HUES6 (cell line): ENCODE results near the gene EMP2.

Experiments
- H3K27ac ChIP-seq: 2 replicates; pipeline ENCODE4 v1.7.0; 2013; ENCODE audit warnings: low read depth, mild to moderate bottlenecking, low read length, inconsistent platforms
- H3K27me3 ChIP-seq: 2 replicates; pipeline ENCODE4 v1.6.1; 2013; ENCODE audit warnings: low read length; ENCODE audit not compliant: control insufficient read depth, insufficient read depth
- H3K36me3 ChIP-seq: 2 replicates; pipeline ENCODE4 v1.6.1; 2013; ENCODE audit warnings: low read length; ENCODE audit not compliant: control insufficient read depth, insufficient read depth
- H3K4me1 ChIP-seq: 2 replicates; pipeline ENCODE4 v1.6.1; 2013; ENCODE audit warnings: low read length; ENCODE audit not compliant: control insufficient read depth, insufficient read depth
- H3K4me3 ChIP-seq: 2 replicates; pipeline ENCODE4 v1.5.1; 2013; ENCODE audit warnings: low read depth, low read length
- H3K9ac ChIP-seq: one replicate; pipeline ENCODE4 v1.6.1; 2013; ENCODE audit warnings: mild to moderate bottlenecking, low read length
- H3K9me3 ChIP-seq: 2 replicates; pipeline ENCODE4 v1.6.1; 2013; ENCODE audit warnings: low read depth, low read length; ENCODE audit not compliant: control insufficient read depth, insufficient read depth

EMP2 gene

DNA sequence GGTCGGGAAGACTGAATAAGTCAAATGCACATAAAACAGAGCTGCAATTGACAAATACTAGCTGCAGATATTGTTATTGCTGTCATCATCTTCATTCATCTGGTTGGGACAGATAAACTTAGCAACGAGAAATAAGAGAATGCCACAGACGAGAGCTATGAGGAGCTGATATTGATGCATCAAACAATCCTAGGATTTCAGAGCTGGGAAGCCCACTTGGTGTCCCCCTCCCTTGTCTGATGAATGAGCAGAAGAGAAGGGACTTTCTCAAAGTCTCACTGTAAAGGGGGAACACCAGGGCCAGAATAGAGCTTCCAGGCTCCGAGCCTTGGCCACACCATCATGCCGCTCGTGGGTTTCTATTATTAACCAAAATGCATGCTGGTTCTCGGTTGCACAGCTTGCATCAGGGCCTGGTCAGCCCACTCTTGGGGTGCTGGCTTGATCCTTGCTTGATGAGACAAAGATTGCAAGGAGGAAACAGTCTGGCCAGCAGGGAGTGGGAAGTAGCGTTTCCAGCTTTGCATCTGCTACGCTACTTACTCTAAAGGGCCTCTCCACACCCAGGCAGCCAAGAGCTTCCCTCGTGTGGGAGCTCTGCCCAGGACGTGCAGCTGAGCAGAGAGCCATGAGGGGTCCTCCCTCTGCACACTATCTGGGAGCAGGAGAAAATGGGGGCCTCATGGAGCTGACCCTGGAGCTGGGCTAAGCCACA lies 28.4 kb upstream of the EMP2 start:
- H3K4me1 ChIP-seq = peaks cover 12% of the 10 kb centered on the region; the same call in 1 of the 2 replicates
- H3K4me3 ChIP-seq = no peak overlapping the region
- 0 out of 2 replicates have a peak, but pooled peaks cover 4% of the 10 kb centered on the region for H3K9me3 ChIP-seq
- no peak overlapping the region for H3K9ac ChIP-seq
- no peaks in the 10 kb centered on the region for H3K27me3 ChIP-seq
- no peak overlapping the region for H3K27ac ChIP-seq
- H3K36me3 ChIP-seq = no peaks in the 10 kb centered on the region

DNA sequence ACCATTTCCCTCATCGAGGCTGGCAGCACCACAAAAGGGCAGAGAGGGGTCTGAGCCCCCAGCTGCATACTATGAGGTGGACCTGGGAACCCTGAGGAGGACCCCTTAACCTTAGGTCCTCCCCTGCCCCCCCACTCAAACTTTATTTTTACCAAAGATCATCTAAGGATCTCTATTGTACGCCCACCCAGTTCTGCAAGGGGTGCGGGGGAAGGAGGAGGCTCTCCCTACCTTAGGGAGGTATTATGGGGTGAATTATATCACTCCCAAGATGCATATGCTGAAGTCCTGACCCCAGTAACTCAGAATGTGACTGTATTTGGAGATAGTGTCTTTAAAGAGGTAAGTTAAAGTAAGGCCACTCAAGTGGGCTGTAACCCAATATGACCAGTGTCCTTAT lies 26.8 kb upstream of the EMP2 start:
- 0 out of 2 replicates have a peak, but pooled peaks cover 5% of the 10 kb centered on the region for H3K9me3 ChIP-seq
- H3K27me3 ChIP-seq = no peaks in the 10 kb centered on the region
- H3K27ac ChIP-seq = no peak overlapping the region
- H3K4me1 ChIP-seq = peaks cover 14% of the 10 kb centered on the region; the same call in 1 of the 2 replicates
- no peaks in the 10 kb centered on the region for H3K36me3 ChIP-seq
- H3K4me3 ChIP-seq = no peak overlapping the region
- H3K9ac ChIP-seq = no peak overlapping the region

DNA sequence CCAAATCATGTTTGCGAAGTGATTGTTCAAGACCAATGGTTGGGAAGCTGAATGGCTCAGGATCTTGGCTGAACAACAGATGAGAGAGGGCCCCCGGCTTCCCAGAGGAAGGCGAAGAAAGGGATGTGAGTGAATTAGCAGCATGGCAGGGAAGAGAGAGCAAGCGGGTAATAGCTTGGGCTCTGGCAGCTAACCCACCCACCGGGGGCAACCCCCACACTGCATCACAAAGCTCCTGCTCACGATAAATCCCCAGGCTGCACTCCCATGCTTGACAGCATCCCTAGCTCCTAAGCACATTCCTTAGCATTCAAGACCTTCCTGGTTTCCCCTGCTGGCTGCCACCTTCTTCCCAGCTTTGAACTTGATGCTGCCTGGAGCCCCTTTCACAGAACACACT lies 26.2 kb upstream of the EMP2 start:
- H3K27ac ChIP-seq = no peak overlapping the region
- peaks cover 19% of the 10 kb centered on the region; the same call in 1 of the 2 replicates for H3K4me1 ChIP-seq
- no peaks in the 10 kb centered on the region for H3K27me3 ChIP-seq
- H3K4me3 ChIP-seq = no peak overlapping the region
- H3K36me3 ChIP-seq = no peaks in the 10 kb centered on the region
- H3K9ac ChIP-seq = no peak overlapping the region
- H3K9me3 ChIP-seq = 0 out of 2 replicates have a peak, but pooled peaks cover 5% of the 10 kb centered on the region

DNA sequence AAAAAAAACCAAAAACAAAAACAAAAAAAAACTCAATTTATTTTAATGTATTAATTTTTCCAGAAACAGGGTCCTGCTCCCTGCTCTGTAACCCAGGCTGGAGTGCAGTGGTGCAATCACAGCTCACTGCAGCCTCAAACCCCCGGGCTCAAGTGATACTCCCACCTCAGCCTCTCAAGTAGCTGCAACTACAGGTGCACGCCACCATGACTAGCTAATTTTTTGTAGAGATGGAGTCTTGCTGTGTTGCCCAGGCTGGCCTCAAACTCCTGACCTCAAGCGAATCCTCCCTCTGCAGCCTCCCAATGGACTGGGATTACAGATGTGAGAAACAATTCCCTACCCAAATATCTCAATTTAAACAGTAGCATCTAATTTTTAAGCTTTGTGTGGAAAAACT lies 25.2 kb upstream of the EMP2 start:
- Histone ChIP-seq H3K27me3 (no peaks in the 10 kb centered on the region), H3K4me3 (no peak overlapping the region), H3K36me3 (no peaks in the 10 kb centered on the region), H3K9ac (no peak overlapping the region), H3K9me3 (0 out of 2 replicates have a peak, but pooled peaks cover 5% of the 10 kb centered on the region), H3K4me1 (peaks cover 27% of the 10 kb centered on the region; the same call in 1 of the 2 replicates), H3K27ac (no peak overlapping the region)

- no peak overlapping the region for H3K4me3 ChIP-seq
- no peaks in the 10 kb centered on the region for H3K36me3 ChIP-seq
- H3K27me3 ChIP-seq = no peaks in the 10 kb centered on the region
- 0 out of 2 replicates have a peak, but pooled peaks cover 5% of the 10 kb centered on the region for H3K9me3 ChIP-seq
- H3K9ac ChIP-seq = no peak overlapping the region
- peaks cover 21% of the 10 kb centered on the region; the same call in 1 of the 2 replicates for H3K4me1 ChIP-seq
- H3K27ac ChIP-seq = no peak overlapping the region
Measured at GRCh38 chr16:10601444-10602408, 21.3 kb upstream of the EMP2 start.

DNA sequence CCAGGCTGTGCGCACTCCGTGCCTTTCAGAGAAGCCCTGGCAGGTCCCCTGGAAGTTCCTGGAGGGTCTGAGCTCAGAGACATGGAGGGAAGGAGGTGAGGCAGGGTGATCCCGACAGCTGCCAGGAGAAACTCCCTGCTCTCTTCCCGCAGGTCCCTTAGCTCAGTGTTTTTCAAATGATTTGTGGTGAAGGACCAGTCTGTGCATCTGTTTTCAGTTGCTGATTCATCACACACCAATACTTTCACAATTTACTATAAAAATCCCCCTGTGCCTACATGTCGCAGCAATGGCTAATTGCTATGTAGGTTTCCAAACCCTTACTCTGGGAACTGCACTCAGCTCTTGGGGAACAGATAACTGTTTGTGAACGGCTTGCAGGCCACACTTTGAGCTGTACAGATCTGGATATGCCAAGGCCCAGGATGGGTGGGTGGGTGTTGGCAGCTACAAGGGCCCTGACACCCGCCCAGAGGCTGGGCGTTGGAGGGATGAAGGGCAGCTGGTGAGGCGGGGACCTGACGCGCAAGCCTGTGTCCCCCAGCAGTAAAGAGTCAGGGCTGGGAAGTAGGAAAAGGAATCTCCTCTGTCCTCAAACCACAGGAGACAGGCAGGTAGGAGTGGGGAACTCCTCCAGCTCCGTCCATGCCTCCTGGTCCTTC lies 20.5 kb upstream of the EMP2 start:
- H3K36me3 ChIP-seq = no peaks in the 10 kb centered on the region
- H3K9ac ChIP-seq = no peak overlapping the region
- peaks cover 15% of the 10 kb centered on the region; the same call in 1 of the 2 replicates for H3K4me1 ChIP-seq
- H3K27ac ChIP-seq = no peak overlapping the region
- H3K9me3 ChIP-seq = 0 out of 2 replicates have a peak, but pooled peaks cover 5% of the 10 kb centered on the region
- H3K27me3 ChIP-seq = no peaks in the 10 kb centered on the region
- no peak overlapping the region for H3K4me3 ChIP-seq

DNA sequence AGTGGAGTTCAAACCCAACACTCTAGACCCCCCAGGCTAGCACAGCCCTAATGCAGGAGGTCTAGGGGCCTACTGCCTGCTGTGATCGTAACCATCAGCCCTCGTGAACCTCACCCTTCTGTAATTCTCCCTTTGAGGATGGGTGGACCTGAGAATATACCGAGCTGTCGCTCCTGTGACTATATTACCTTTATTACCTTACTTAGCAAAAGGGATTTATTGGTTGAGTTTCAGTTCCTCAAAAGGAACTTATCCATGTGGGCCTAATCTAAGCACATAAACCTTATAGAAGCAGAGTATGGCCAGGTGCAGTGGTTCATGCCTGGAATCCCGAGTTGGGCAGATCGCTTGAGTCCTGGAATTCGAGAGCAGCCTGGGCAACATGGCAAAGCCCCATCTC lies 19.2 kb upstream of the EMP2 start:
- Histone ChIP-seq H3K36me3 (no peaks in the 10 kb centered on the region), H3K27me3 (no peaks in the 10 kb centered on the region), H3K27ac (no peak overlapping the region), H3K9me3 (0 out of 2 replicates have a peak, but pooled peaks cover 5% of the 10 kb centered on the region), H3K9ac (no peak overlapping the region), H3K4me3 (no peak overlapping the region), H3K4me1 (peaks cover 15% of the 10 kb centered on the region; the same call in 1 of the 2 replicates)

DNA sequence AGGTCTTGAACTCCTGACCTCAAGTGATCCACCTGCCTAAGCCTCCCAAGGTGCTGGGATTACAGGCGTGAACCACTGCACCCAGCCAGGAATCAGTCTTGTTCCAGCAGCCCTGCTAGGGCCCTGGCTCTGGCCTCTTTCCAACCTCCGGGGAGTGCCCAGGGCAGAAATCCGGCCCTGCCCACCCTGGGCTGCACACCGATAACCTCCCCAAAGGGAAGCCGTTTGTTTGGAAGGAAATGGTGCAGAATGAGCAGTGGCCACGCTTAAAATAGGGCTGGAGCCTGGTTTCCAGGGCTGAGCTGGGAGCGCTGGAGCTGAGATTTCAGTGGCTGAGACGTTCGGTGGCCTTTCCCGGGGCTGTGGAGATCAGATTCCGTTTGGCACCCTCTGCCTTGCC lies 17.8 kb upstream of the EMP2 start:
- H3K9me3 ChIP-seq = no peaks in the 10 kb centered on the region
- no peaks in the 10 kb centered on the region for H3K36me3 ChIP-seq
- H3K4me1 ChIP-seq = peaks cover 15% of the 10 kb centered on the region; the same call in 1 of the 2 replicates
- H3K27me3 ChIP-seq = no peaks in the 10 kb centered on the region
- no peak overlapping the region for H3K9ac ChIP-seq
- no peak overlapping the region for H3K4me3 ChIP-seq
- H3K27ac ChIP-seq = no peak overlapping the region

DNA sequence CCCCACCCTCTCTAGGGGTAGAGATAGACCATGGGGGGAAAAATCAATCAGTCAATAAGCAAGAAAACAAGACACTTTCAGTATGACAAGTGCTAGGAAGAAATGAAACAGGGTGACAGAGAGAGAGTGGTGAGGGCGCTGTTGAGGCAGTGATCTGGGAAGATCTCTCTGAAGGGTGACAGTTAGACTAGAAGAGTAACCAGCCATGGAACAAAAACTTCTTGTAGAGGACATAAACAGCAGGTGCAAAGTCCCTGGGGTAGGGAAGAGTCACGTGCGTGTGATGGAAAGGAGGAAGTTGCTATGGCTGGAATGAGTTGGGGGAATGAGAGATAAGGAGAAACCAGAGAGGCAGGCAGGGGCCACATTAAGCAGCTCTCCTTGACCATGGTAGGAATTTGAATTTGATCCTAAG lies 16.8 kb upstream of the EMP2 start:
- Histone ChIP-seq H3K4me1 (peaks cover 13% of the 10 kb centered on the region; the same call in 1 of the 2 replicates), H3K4me3 (no peak overlapping the region), H3K27me3 (no peaks in the 10 kb centered on the region), H3K27ac (no peak overlapping the region), H3K36me3 (no peaks in the 10 kb centered on the region), H3K9ac (no peak overlapping the region), H3K9me3 (no peaks in the 10 kb centered on the region)

- no peaks in the 10 kb centered on the region for H3K9me3 ChIP-seq
- no peak overlapping the region for H3K9ac ChIP-seq
- H3K4me3 ChIP-seq = no peak overlapping the region
- H3K4me1 ChIP-seq = no peaks in the 10 kb centered on the region
- no peak overlapping the region for H3K27ac ChIP-seq
- no peaks in the 10 kb centered on the region; the same call in 1 of the 2 replicates for H3K27me3 ChIP-seq
- H3K36me3 ChIP-seq = no peaks in the 10 kb centered on the region
Measured at GRCh38 chr16:10594312-10594950, 14.0 kb upstream of the EMP2 start.
